ENCODE measurements around the gene OR51M1. TPM values are rescaled to one million over a fixed set of nuclear protein-coding genes. Genes with fewer than 3 reads are reported as not detected.
A peak's percentile ranks its signal among the peaks of the same experiment; 100 is the strongest.
"Not testable (repeated sequence)": the region's sequence is repeated elsewhere in the genome, so short reads cannot be mapped to it uniquely, and the experiment has no call there.

OR51M1 gene
- polyA plus RNA-seq (ENCODE audit: insufficient read length in 10 of 10), result not detected
- long read RNA-seq, donor 1, result 0 reads
- long read RNA-seq, donor 2, result 0 reads
- long read RNA-seq, donor 3, result 0 reads
- long read RNA-seq, donor 4, result 0 reads
- long read RNA-seq, donor 5, result 0 reads
- long read RNA-seq, donor 6, result 0 reads
- long read RNA-seq, donor 7, result 0 reads
- long read RNA-seq, donor 8, result 0 reads
- long read RNA-seq, donor 9, result 0 reads

GRCh38 chr11:5383576-5383975 lies at the start of gene OR51M1:
TSS of gene OR51M1 (plus strand) at chr11:5383812. CDS start at chr11:5389399, 5,587 bp downstream.
- DNase-seq, result no peak

- DNase-seq, result no peak
Observed at GRCh38 chr11:5335170-5335569, 48.4 kb upstream of the OR51M1 start.

GRCh38 chr11:5336331-5336730 lies 47.3 kb upstream of the OR51M1 start:
- no peak for DNase-seq

- not testable (repeated sequence) for DNase-seq
Observed at GRCh38 chr11:5337253-5337652, 46.4 kb upstream of the OR51M1 start.

GRCh38 chr11:5339771-5340322 lies 43.8 kb upstream of the OR51M1 start:
- no peak for DNase-seq

- no peak for DNase-seq
Observed at GRCh38 chr11:5343474-5344335, 39.9 kb upstream of the OR51M1 start, which contains the start of gene OR51B5. TSS of gene OR51B5 (minus strand) at chr11:5343524. CDS start at chr11:5343524, 0 bp downstream.

GRCh38 chr11:5345831-5346230 lies 37.8 kb upstream of the OR51M1 start:
- DNase-seq, result no peak

- no peak for DNase-seq
Observed at GRCh38 chr11:5348551-5349194, 34.9 kb upstream of the OR51M1 start.

GRCh38 chr11:5349550-5349949 lies 34.1 kb upstream of the OR51M1 start:
- no peak for DNase-seq

- DNase-seq, result no peak
Observed at GRCh38 chr11:5351208-5351607, 32.4 kb upstream of the OR51M1 start, which contains the start of gene OR51B6. TSS of gene OR51B6 (plus strand) at chr11:5351508. CDS start at chr11:5351508, 0 bp downstream.

- DNase-seq, result not testable (repeated sequence)
Observed at GRCh38 chr11:5356031-5356430, 27.6 kb upstream of the OR51M1 start.

GRCh38 chr11:5362017-5362625 lies 21.5 kb upstream of the OR51M1 start:
- no peak for DNase-seq

- DNase-seq, result no peak
Observed at GRCh38 chr11:5363679-5364078, 19.9 kb upstream of the OR51M1 start.

- DNase-seq, result peak in 1 of 3 donors; percentile 66
Observed at GRCh38 chr11:5364214-5364613, 19.4 kb upstream of the OR51M1 start.

GRCh38 chr11:5366365-5366764 lies 17.2 kb upstream of the OR51M1 start:
- not testable (repeated sequence) for DNase-seq

GRCh38 chr11:5366856-5367255 lies 16.8 kb upstream of the OR51M1 start:
- no peak for DNase-seq

GRCh38 chr11:5367448-5368074 lies 16.1 kb upstream of the OR51M1 start:
- peak in 1 of 3 donors; percentile 52 for DNase-seq

- no peak for DNase-seq
Observed at GRCh38 chr11:5368502-5369043, 15.0 kb upstream of the OR51M1 start.

GRCh38 chr11:5369789-5370188 lies 13.8 kb upstream of the OR51M1 start:
- DNase-seq, result peak in 1 of 3 donors; percentile 9

GRCh38 chr11:5380740-5381342 lies 2.8 kb upstream of the OR51M1 start:
- DNase-seq, result peak in 1 of 3 donors; percentile 23

All from muscle of back (tissue), 13 donors.